ENCODE results near the gene SEMA4D. TPM values are rescaled to one million over a fixed set of nuclear protein-coding genes. Genes with fewer than 3 reads are reported as not detected.

The SEMA4D gene
- total RNA-seq, 4 donors from 2014 or later, result 13.4 to 27.3 (median 24.8) TPM

DNA sequence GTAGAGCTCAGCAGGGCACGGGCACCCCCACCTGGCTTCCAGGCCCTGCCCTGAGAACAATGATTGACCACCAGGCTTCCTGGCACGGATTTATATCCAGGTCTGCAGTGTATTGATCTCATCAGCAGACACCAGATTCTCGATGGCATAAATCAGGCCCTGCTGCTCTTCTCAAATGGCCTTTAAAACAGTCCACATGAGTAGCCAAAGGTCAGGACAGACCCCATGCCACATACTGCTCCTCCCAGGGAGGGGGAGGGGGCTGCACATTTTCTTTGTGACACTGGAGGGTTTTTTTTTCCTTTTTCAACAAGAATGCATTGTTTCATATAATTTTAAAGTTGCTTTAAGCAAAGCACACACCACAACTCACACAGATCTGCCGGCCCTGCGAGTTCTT, 85.4 kb downstream of the SEMA4D start:
- no peak for DNase-seq (ENCODE audit: low spot score in 2 of 2)
- Histone ChIP-seq H3K9me3 (peaks cover 0 to 8% (median 0%) of the 10 kb centered on the region in 4 donors), H3K4me3 (no peak overlapping the region), H3K27me3 (no peaks in the 10 kb centered on the region), H3K27ac (no peak overlapping the region), H3K36me3 (peaks cover 0 to 20% (median 3%) of the 10 kb centered on the region in 3 donors), H3K4me1 (peaks cover 0 to 17% (median 0%) of the 10 kb centered on the region in 4 donors)
- 64 to 65% methylated on average over 5 of the region's 5 CpGs for WGBS, 2 donors
- TF ChIP-seq, protein P1, sequence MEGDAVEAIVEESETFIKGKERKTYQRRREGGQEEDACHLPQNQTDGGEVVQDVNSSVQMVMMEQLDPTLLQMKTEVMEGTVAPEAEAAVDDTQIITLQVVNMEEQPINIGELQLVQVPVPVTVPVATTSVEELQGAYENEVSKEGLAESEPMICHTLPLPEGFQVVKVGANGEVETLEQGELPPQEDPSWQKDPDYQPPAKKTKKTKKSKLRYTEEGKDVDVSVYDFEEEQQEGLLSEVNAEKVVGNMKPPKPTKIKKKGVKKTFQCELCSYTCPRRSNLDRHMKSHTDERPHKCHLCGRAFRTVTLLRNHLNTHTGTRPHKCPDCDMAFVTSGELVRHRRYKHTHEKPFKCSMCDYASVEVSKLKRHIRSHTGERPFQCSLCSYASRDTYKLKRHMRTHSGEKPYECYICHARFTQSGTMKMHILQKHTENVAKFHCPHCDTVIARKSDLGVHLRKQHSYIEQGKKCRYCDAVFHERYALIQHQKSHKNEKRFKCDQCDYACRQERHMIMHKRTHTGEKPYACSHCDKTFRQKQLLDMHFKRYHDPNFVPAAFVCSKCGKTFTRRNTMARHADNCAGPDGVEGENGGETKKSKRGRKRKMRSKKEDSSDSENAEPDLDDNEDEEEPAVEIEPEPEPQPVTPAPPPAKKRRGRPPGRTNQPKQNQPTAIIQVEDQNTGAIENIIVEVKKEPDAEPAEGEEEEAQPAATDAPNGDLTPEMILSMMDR (IDR thresholded peaks at IDR 0.05), result no peak
- TF ChIP-seq POLR2A (IDR thresholded peaks at IDR 0.05) (no peak), EP300 (IDR thresholded peaks at IDR 0.05) (no peak)

DNA sequence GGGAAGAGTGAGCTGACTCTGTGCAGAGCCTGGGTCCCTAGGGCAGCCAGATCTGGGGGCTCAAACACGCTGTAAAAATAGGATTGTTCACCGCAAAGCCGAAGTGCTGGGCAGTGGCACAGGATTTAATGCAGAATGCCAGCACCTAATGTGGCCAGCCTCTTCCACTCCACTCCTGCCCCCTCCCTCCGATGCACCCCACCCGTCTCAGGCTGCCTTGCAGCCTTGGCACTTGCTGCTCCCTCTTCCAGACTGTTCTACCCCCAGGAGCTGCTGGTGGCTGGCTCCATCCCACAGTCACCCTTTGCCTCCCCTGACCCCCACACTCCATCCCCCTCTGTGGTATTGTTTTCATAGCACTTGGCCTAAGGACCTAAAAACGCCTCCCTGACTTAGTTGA, 86.2 kb downstream of the SEMA4D start:
- TF ChIP-seq EP300 (IDR thresholded peaks at IDR 0.05) (no peak), POLR2A (IDR thresholded peaks at IDR 0.05) (no peak)
- TF ChIP-seq, protein P1 (IDR thresholded peaks at IDR 0.05), result no peak
- Histone ChIP-seq H3K9me3 (peaks cover 0 to 14% (median 0%) of the 10 kb centered on the region in 4 donors), H3K36me3 (peaks cover 0 to 16% (median 3%) of the 10 kb centered on the region in 3 donors), H3K4me3 (no peak overlapping the region), H3K27ac (no peak overlapping the region), H3K27me3 (no peaks in the 10 kb centered on the region), H3K4me1 (peaks cover 0 to 17% (median 0%) of the 10 kb centered on the region in 4 donors)
- no peak for DNase-seq (ENCODE audit: low spot score in 2 of 2)
- WGBS, 2 donors, result 87 to 91% methylated on average over 6 of the region's 6 CpGs

DNA sequence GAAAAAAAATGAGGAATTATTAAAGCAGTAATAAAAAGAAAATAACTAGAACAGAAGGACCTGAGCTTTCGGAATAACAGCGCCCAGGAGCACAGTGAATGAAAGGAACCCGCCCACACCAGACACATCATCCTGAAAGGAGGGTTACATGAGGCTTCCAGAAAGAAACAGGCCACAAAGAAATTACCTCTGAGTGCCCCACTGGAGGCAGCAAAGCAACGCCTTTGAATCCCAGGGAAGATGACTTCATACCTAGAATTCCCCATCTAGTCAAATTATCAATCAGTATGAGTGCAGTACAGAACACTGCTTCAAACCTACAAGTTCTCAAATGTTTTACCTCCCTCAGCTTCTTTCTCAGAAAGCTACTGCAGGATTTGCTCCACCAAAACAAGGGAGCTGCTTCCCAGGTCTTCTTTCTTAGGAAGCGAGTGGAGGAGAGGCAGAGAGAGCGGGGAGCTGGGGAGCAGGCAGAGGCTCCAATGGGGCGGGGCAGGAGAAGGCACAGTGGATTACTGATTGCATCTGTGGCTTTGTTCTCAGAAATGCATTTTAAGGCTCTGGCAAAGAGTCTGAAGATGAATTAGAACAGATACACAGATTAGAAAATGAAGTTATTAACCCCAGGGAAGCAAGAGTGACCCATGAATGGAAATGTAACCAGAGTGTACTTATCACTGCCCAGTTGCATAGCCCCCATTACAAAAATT, 87.1 kb downstream of the SEMA4D start:
- Histone ChIP-seq H3K9me3 (peaks cover 0 to 14% (median 0%) of the 10 kb centered on the region in 4 donors), H3K27me3 (no peaks in the 10 kb centered on the region)
- WGBS, 2 donors, result 75 to 80% methylated on average over 7 of the region's 7 CpGs

DNA sequence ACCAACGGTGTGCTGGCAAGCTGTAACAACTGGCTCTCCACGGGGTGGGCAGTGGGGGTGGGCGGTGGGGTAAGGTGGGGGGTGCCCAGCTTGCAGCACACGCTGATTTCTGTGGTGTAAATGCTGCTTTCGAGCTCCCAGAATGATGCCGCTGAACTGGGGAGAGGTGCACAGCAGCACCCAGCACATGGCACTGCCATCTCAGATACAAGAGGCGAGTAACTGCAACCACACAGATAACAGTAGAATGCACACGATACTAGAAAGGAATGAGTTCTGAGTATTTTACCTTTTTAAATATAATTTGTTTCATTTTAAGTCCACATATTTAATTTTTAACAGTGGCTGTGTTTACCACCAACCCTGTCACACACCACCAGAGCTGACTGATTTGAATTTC, 87.9 kb downstream of the SEMA4D start:
- peaks cover 0 to 23% (median 3%) of the 10 kb centered on the region in 4 donors for H3K4me1 ChIP-seq
- TF ChIP-seq, protein P1 (IDR thresholded peaks at IDR 0.05), result no peak
- TF ChIP-seq EP300 (IDR thresholded peaks at IDR 0.05) (no peak), POLR2A (IDR thresholded peaks at IDR 0.05) (no peak)
- H3K27me3 ChIP-seq, result no peaks in the 10 kb centered on the region
- no peak overlapping the region for H3K4me3 ChIP-seq
- H3K36me3 ChIP-seq, result peaks cover 0 to 21% (median 3%) of the 10 kb centered on the region in 3 donors
- WGBS, 2 donors, result 82 to 86% methylated on average over 8 of the region's 8 CpGs
- no peak for DNase-seq (ENCODE audit: low spot score in 2 of 2)
- peaks cover 0 to 14% (median 0%) of the 10 kb centered on the region in 4 donors for H3K9me3 ChIP-seq
- no peak overlapping the region for H3K27ac ChIP-seq

More for the DNA sequence above, 87.1 kb downstream of the SEMA4D start:
- TF ChIP-seq POLR2A (IDR thresholded peaks at IDR 0.05) (no peak), EP300 (IDR thresholded peaks at IDR 0.05) (no peak)
- TF ChIP-seq, protein P1 (IDR thresholded peaks at IDR 0.05), result no peak
- no peak for DNase-seq (ENCODE audit: low spot score in 2 of 2)
- Histone ChIP-seq H3K36me3 (peaks cover 0 to 16% (median 3%) of the 10 kb centered on the region in 3 donors), H3K4me1 (peaks cover 0 to 23% (median 3%) of the 10 kb centered on the region in 4 donors), H3K27ac (no peak overlapping the region), H3K4me3 (no peak overlapping the region)

DNA sequence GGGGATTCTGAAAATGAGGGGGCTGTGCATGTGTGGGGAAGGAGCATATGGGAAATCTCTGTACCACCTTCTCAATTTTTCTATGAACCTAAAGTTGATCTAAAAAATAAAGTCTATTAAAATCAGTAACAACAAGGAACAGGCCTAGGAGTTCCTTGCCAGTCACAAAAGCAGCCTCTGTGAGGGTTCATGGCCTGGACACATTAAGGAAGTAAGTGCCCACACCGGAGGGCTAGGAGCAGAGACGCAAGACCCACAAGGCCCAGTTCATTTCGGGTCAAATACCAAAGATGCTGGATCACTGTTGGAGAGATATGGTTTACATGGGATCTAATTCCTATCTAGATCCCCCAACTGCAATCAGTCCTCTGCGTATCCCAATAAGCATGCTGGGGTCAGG, 88.4 kb downstream of the SEMA4D start:
- Histone ChIP-seq H3K27ac (no peak overlapping the region), H3K27me3 (no peaks in the 10 kb centered on the region), H3K4me3 (no peak overlapping the region), H3K4me1 (peaks cover 0 to 23% (median 3%) of the 10 kb centered on the region in 4 donors), H3K36me3 (peaks cover 0 to 22% (median 3%) of the 10 kb centered on the region in 3 donors), H3K9me3 (peaks cover 0 to 14% (median 0%) of the 10 kb centered on the region in 4 donors)
- TF ChIP-seq POLR2A (IDR thresholded peaks at IDR 0.05), result no peak
- TF ChIP-seq EP300 (IDR thresholded peaks at IDR 0.05), result no peak
- TF ChIP-seq, protein P1 (IDR thresholded peaks at IDR 0.05), result no peak
- WGBS, 2 donors, result 74 to 81% methylated on average over 4 of the region's 4 CpGs
- DNase-seq (ENCODE audit: low spot score in 2 of 2), result no peak
